ENCODE data around the gene TBC1D16.

GRCh38 chr17:79952265-79952877, 83.3 kb downstream of the TBC1D16 start:
- TF ChIP-seq, protein P1, sequence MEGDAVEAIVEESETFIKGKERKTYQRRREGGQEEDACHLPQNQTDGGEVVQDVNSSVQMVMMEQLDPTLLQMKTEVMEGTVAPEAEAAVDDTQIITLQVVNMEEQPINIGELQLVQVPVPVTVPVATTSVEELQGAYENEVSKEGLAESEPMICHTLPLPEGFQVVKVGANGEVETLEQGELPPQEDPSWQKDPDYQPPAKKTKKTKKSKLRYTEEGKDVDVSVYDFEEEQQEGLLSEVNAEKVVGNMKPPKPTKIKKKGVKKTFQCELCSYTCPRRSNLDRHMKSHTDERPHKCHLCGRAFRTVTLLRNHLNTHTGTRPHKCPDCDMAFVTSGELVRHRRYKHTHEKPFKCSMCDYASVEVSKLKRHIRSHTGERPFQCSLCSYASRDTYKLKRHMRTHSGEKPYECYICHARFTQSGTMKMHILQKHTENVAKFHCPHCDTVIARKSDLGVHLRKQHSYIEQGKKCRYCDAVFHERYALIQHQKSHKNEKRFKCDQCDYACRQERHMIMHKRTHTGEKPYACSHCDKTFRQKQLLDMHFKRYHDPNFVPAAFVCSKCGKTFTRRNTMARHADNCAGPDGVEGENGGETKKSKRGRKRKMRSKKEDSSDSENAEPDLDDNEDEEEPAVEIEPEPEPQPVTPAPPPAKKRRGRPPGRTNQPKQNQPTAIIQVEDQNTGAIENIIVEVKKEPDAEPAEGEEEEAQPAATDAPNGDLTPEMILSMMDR (IDR thresholded peaks at IDR 0.05), result no peak
- TF ChIP-seq POLR2A (IDR thresholded peaks at IDR 0.05), result no peak

All from Peyer's patch (tissue), 4 donors.